Right lobe of liver (tissue), 4 donors: ENCODE results near the gene SP7.

Source experiments
- CTCF ChIP-seq, 4 donors: fragments of 200-600 bp in 3 of 4; fragments of 450-650 bp in 1 of 4; IDR thresholded peaks; one replicate each; pipeline versions ENCODE4 v1.5.1 to v1.8.0; 2016 to 2022; ENCODE audit warnings: antibody characterized with exemption in 4 of 4, mild to moderate bottlenecking in 2 of 4
- POLR2A ChIP-seq: fragments of 450-650 bp; IDR thresholded peaks from one replicate; pipeline ENCODE4 v1.6.1; 2017; ENCODE audit warnings: antibody characterized with exemption, mild to moderate bottlenecking
- donor health status: DM: no; HTN: no; CAD: no.
- donor health status: DM: no; HTN: no; CAD: no.
- donor health status: DM: no; HTN: yes; CAD: no.

DNA sequence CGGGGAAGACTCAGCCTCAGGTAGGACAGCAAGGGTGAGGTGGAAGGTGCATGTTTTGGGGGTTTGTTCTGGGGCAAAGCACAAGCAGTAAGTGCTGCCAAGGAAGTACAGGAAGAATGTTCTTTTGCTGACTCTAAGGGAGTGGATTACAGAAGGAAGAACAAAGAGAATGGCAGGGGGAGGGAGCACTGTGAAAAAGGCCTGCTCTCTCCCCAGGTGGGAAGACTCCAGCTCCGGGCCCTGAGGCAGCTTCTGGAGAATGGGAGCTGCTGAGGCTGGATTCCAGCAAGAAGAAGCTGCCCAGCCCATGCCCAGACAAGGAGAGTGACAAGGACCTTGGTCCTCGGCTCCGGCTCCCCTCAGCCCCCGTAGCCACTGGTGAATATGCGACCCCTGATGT lies 47.8 kb downstream of the SP7 start:
- no peak for TF ChIP-seq CTCF (IDR thresholded peaks at IDR 0.05)
- TF ChIP-seq POLR2A, result no peak
